Measurements from ENCODE around the gene GCH1. TPM values are rescaled to one million over a fixed set of nuclear protein-coding genes. Genes with fewer than 3 reads are reported as not detected.

GCH1 gene
- polyA plus RNA-seq, 2 of the 4 experiments (the other 2 are of a cell fraction), result 2.9 to 5.0 TPM

DNA sequence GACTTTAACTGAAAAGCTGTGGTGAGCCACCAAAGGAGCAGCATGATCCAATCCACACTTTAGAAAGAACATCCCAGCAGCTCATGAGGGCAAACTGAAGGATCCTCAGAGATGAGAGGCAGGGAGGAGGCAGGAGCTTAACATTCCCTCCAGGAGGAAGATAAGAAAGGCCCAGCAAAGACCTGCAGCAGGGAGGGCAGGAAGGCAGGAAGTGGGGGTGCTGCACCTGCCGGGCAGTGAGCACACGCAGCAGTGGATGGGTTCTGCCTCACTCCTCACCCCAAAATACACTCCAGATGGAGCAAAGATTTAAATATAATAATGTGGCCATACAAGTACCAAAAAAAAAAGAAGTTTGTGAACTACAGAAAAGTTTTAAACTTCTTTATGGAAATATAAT lies 48.4 kb downstream of the GCH1 start:
- Histone ChIP-seq H3K4me3 (no peak overlapping the region), H3K27ac (no peak overlapping the region), H3K4me1 (no peaks in the 10 kb centered on the region), H3K9me3 (no peaks in the 10 kb centered on the region), H3K4me2 (no peak overlapping the region)
- no peak for DNase-seq (ENCODE audit: low read depth in 1 of 2, low spot score in 1 of 2)
- no peak for ATAC-seq
- no peak for FAIRE-seq
- ChIA-PET POLR2A (no interaction called here), CTCF (interaction anchor here (0.8 kb wide), 1 partner anchor 10 kb away, joined by 3 read pairs; no protein-coding TSS in a partner anchor)
- TF ChIP-seq HOXB13 (CRISPR knock-in tag; IDR thresholded peaks at IDR 0.05; ENCODE audit: low read depth) (no peak), ESRRA (IDR thresholded peaks at IDR 0.05; ENCODE audit: borderline replicate concordance, low read length) (no peak), CBX2 (IDR thresholded peaks at IDR 0.05; ENCODE audit: borderline replicate concordance, low read depth) (no peak), EP300 (IDR thresholded peaks at IDR 0.05) (no peak), NFE2L2 (conservative IDR thresholded peaks at IDR 0.05; ENCODE audit: low read length) (no peak), SREBF2 (IDR thresholded peaks at IDR 0.05) (no peak), HEYL (CRISPR knock-in tag; IDR thresholded peaks at IDR 0.05) (no peak), ATOH8 (CRISPR knock-in tag; IDR thresholded peaks at IDR 0.05; ENCODE audit: low read depth) (no peak), EHF (CRISPR knock-in tag; IDR thresholded peaks at IDR 0.05) (no peak)
- TF ChIP-seq, protein P1, sequence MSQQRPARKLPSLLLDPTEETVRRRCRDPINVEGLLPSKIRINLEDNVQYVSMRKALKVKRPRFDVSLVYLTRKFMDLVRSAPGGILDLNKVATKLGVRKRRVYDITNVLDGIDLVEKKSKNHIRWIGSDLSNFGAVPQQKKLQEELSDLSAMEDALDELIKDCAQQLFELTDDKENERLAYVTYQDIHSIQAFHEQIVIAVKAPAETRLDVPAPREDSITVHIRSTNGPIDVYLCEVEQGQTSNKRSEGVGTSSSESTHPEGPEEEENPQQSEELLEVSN (IDR thresholded peaks at IDR 0.05; ENCODE audit: borderline replicate concordance, low read depth), result no peak
- TF ChIP-seq, protein P2, sequence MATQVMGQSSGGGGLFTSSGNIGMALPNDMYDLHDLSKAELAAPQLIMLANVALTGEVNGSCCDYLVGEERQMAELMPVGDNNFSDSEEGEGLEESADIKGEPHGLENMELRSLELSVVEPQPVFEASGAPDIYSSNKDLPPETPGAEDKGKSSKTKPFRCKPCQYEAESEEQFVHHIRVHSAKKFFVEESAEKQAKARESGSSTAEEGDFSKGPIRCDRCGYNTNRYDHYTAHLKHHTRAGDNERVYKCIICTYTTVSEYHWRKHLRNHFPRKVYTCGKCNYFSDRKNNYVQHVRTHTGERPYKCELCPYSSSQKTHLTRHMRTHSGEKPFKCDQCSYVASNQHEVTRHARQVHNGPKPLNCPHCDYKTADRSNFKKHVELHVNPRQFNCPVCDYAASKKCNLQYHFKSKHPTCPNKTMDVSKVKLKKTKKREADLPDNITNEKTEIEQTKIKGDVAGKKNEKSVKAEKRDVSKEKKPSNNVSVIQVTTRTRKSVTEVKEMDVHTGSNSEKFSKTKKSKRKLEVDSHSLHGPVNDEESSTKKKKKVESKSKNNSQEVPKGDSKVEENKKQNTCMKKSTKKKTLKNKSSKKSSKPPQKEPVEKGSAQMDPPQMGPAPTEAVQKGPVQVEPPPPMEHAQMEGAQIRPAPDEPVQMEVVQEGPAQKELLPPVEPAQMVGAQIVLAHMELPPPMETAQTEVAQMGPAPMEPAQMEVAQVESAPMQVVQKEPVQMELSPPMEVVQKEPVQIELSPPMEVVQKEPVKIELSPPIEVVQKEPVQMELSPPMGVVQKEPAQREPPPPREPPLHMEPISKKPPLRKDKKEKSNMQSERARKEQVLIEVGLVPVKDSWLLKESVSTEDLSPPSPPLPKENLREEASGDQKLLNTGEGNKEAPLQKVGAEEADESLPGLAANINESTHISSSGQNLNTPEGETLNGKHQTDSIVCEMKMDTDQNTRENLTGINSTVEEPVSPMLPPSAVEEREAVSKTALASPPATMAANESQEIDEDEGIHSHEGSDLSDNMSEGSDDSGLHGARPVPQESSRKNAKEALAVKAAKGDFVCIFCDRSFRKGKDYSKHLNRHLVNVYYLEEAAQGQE (IDR thresholded peaks at IDR 0.05), result no peak
- 95% methylated on average over 2 of the region's 2 CpGs for WGBS (ENCODE audit: missing lambda C conversion rate)

GRCh38 chr14:54853339-54853738 lies 49.3 kb downstream of the GCH1 start:
- Histone ChIP-seq H3K4me2 (no peak overlapping the region), H3K27ac (no peak overlapping the region), H3K9me3 (no peaks in the 10 kb centered on the region), H3K4me3 (no peak overlapping the region), H3K4me1 (no peaks in the 10 kb centered on the region)
- TF ChIP-seq NPAS2 (CRISPR knock-in tag; IDR thresholded peaks at IDR 0.05; ENCODE audit: borderline replicate concordance), result no peak
- no peak for TF ChIP-seq NFE2L2 (conservative IDR thresholded peaks at IDR 0.05; ENCODE audit: low read length)
- TF ChIP-seq TP53 (CRISPR knock-in tag; IDR thresholded peaks at IDR 0.05), result no peak
- TF ChIP-seq HOXA7 (CRISPR knock-in tag; IDR thresholded peaks at IDR 0.05), result no peak
- TF ChIP-seq CEBPB (IDR thresholded peaks at IDR 0.05), result no peak
- TF ChIP-seq ZNF302 (CRISPR knock-in tag; IDR thresholded peaks at IDR 0.05), result no peak
- TF ChIP-seq, protein P1 (IDR thresholded peaks at IDR 0.05; ENCODE audit: borderline replicate concordance, low read depth), result no peak
- POLR2A ChIA-PET, result no interaction called here
- DNase-seq (ENCODE audit: low read depth in 1 of 2, low spot score in 1 of 2) (no peak), FAIRE-seq (no peak), ATAC-seq (no peak)
- CTCF ChIA-PET, result no interaction called here
- 90% methylated on average over 3 of the region's 3 CpGs for WGBS (ENCODE audit: missing lambda C conversion rate)

GRCh38 chr14:54852215-54852614 lies 50.4 kb downstream of the GCH1 start:
- ChIA-PET POLR2A (no interaction called here), CTCF (no interaction called here)
- H3K4me3 ChIP-seq, result no peak overlapping the region
- DNase-seq (ENCODE audit: low read depth in 1 of 2, low spot score in 1 of 2), result no peak
- H3K27ac ChIP-seq, result no peak overlapping the region
- ATAC-seq, result no peak
- WGBS (ENCODE audit: missing lambda C conversion rate), result 62% methylated on average over 3 of the region's 3 CpGs
- no peak for FAIRE-seq
- no peaks in the 10 kb centered on the region for H3K4me1 ChIP-seq
- no peak for TF ChIP-seq EHMT2 (IDR thresholded peaks at IDR 0.05; ENCODE audit: low read depth)
- TF ChIP-seq, protein P3, sequence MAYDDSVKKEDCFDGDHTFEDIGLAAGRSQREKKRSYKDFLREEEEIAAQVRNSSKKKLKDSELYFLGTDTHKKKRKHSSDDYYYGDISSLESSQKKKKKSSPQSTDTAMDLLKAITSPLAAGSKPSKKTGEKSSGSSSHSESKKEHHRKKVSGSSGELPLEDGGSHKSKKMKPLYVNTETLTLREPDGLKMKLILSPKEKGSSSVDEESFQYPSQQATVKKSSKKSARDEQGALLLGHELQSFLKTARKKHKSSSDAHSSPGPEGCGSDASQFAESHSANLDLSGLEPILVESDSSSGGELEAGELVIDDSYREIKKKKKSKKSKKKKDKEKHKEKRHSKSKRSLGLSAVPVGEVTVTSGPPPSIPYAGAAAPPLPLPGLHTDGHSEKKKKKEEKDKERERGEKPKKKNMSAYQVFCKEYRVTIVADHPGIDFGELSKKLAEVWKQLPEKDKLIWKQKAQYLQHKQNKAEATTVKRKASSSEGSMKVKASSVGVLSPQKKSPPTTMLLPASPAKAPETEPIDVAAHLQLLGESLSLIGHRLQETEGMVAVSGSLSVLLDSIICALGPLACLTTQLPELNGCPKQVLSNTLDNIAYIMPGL (CRISPR knock-in tag; IDR thresholded peaks at IDR 0.05; ENCODE audit: borderline replicate concordance), result no peak
- TF ChIP-seq TP53 (CRISPR knock-in tag; IDR thresholded peaks at IDR 0.05), result no peak
- TF ChIP-seq POLR2AphosphoS2 (conservative IDR thresholded peaks at IDR 0.05; ENCODE audit: low read length), result no peak
- no peak overlapping the region for H3K4me2 ChIP-seq
- no peaks in the 10 kb centered on the region for H3K9me3 ChIP-seq

Data from A549 (cell line).